GM18909 (cell line): ENCODE measurements around the gene PRKACG.
"Not testable (repeated sequence)": the region's sequence is repeated elsewhere in the genome, so short reads cannot be mapped to it uniquely, and the experiment has no call there.

Experiments used
- ATAC-seq: cut with Tn5 transposase; IDR thresholded peaks from one replicate; pipeline ENCODE4 v1.9.1; 2021; ENCODE audit warnings: mild to moderate bottlenecking; ENCODE audit not compliant: unreplicated experiment, poor library complexity

Gene PRKACG

DNA sequence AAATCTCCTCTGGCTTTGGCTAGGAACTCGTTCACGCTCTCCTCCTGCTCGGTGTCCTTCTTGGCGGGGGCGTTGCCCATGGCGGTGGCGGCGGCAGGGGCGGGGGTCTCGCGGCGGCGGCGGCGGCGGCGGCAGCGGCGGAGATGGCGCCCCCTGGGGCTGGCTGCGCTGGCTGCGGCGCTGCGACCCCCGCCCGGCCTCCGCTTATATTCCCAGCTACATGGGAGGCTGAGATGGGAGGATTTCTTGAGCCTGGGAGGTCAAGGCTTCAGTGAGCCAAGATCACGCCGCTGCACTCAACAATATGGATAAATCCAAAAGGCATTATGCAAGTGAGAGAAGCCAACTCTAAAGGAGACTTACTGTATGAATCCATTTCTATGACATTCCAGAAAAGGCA lies at the start of gene PRKACG:
PRKACG (minus strand) TSS at position 101 of the 400 bp plus-strand sequence; CDS start at position 80, 21 bp downstream.
- no peak for ATAC-seq

GRCh38 chr9:69062195-69062594 lies 48.3 kb upstream of the PRKACG start:
- ATAC-seq, result no peak

GRCh38 chr9:69060766-69061165 lies 46.9 kb upstream of the PRKACG start:
- ATAC-seq, result no peak

DNA sequence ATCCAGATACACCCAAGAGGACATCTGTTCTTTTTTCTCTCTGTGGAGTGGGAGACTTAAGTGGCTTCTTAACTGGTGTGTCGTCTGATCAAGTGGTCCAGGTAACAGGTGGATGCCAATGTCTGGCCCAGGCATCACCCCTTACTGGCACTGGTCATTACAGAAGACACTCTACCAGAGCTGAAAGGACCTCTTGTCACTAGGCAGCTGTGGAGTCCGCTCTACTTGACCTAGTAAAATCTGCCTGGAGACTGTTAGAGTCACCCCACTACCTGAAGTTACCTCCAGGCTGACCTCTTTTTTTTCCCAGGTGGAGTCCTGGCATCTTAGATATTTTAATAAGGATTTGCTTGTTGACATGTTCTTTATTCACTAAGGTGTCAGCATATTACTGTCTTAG lies 44.2 kb upstream of the PRKACG start:
- no peak for ATAC-seq

- ATAC-seq, result no peak
These were observed 42.4 kb upstream of the PRKACG start for GRCh38 chr9:69056191-69056815.

DNA sequence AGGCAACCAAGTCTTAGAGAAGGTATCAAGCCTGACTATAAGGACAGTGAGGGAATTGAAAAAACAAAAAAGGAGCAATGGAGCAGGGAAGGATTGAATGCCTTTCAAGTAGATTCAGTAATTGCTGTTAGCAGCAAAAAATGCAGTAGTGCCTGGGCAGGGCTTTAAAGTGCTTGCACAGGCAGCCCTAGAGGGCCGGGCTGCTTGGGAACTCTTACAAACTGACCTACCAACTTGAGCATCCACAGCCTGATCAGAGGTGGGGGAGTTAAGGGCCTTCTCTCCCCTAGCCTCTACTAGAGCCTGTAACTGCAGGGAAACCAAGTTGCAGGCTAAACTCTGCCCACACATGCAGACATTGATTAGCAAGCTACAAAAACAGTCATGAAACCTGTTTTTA lies 41.1 kb upstream of the PRKACG start:
- no peak for ATAC-seq

- ATAC-seq, result not testable (repeated sequence)
These were observed 37.0 kb upstream of the PRKACG start for GRCh38 chr9:69050936-69051335.

- ATAC-seq, result no peak
These were observed 35.2 kb upstream of the PRKACG start for GRCh38 chr9:69049094-69049493.

DNA sequence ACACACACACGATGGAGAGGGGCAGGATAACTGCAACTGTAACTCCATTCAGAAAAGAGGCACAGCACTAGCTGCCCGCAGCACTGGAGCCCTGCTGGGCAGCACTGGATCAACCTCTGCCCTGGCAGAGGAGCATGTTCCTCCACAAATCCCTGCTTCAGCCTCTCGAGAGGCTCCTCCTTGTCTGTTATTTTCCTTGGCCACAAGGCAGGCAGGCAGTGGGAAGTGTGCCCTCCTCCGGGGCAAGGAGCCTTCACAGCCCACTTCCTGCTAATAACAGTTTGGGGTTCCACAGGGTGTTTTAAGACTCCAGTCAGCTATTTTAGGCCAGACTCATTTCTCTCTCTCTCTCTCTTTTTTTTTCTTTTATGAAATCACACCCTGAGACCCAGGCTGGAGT lies 33.5 kb upstream of the PRKACG start:
- ATAC-seq, result no peak

GRCh38 chr9:69046723-69047122 lies 32.8 kb upstream of the PRKACG start:
- ATAC-seq, result no peak

DNA sequence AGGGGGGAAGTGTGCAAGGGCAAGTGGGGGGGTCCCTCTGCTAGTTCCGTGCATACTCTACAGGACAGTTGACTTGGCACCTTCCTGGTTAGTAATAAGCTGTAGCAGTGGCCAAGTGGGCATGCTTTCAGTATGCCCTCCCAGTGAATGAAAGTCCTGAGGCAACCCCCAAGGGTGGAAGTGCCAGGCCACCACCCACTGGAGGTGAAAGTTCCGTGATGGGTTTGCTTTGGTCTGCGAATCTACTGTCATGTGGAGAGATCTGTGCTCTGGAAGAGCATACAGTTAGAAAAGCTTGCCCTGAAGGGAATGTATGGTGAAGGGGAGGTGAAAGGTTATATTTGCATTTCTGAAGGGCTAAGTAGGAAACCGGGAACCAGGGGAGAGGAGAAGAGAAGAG lies 31.9 kb upstream of the PRKACG start:
- ATAC-seq, result no peak

DNA sequence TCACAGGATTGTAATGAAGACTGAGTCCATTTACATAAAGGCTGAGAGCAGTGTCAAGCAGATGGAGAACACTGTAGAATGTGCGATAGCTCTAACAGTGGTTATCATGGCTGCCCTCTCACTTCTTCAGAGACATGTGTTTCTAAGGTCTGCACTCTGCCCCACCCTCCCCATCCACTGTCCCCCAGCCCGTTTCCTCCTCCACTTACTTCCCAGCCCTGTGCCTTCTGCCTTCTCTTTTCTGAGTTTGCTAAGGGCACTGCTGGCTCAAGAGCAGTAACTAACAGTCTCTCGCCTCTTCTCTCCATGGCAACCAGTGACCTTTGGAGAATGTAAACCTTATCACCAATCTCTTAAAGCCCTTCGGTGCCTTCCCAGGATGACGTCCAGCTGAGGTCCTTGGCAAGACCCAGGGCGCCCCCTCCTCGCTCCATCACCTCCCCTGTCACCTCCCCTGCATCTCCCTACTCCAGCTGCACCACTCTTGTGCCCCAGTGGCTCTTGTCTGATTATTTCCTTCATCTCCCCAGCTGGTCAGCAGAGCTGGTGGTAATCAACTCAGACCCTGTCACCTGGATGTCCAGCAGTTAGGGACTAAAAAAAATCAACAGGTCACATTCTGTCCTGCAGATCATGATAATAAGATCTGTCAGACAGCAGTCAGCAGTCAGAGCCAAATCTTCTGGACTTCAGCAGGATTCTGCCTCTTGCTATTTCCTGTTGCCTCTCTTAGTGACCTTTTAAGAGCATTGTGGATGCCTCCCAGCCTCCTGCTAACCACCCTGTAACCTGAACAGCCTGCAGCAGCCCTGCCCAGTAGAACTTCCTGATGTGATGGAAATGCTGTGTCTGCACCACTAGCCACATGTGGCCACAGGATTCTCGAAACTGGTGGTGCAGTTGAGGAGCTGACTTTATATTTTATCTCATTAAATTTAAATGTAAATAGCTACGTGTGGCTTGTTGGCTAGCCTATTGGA lies 30.6 kb upstream of the PRKACG start:
- ATAC-seq, result no peak

DNA sequence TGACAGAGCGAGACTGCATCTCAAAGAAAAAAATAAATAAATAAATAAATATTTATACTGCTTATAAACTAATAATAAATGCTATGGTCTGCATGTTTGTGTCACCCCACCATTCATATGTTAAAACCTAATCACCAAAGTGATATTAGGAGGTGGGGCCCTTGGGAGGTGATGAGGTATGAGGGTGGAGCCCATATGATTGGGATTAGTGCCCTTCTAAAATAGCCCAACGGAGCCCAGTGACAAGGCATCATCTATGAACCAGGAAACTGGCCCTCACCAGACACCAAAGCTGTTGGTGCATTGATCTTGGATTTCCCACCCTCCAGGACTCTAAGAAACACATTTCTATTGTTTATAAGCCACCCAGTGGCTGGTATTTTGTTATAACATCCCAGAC lies 26.7 kb upstream of the PRKACG start:
- ATAC-seq, result no peak

GRCh38 chr9:69036799-69037198 lies 22.9 kb upstream of the PRKACG start:
- no peak for ATAC-seq

GRCh38 chr9:69036309-69036708 lies 22.4 kb upstream of the PRKACG start:
- peak; percentile 29 for ATAC-seq

GRCh38 chr9:69035438-69036308 lies 21.8 kb upstream of the PRKACG start, which contains the start of gene FXN:
FXN (plus strand) TSS chr9:69035752; CDS start chr9:69035783, 31 bp downstream.
- peak; percentile 95 for ATAC-seq

GRCh38 chr9:69034071-69034470 lies 20.2 kb upstream of the PRKACG start:
- no peak for ATAC-seq

GRCh38 chr9:69030851-69031645 lies 17.1 kb upstream of the PRKACG start:
- no peak for ATAC-seq

DNA sequence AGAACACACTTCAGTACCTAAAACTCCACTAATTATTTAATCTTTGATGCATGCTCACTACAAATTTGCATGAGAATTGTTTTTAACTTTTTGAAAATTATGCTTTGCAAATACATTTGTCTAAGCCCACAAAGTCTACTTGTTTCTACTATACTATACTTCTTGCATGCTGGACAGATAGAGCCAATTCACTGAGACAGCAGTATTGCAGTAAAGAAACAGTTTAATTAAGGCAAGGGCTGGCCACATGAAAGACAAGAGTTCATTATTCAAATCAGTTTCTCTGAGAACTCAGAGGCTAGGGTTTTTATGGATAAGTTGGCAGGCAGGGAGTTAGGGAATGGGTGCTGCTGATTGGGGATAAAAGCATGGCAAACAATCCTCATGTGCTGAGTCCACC lies 15.6 kb upstream of the PRKACG start:
- ATAC-seq, result no peak

GRCh38 chr9:69028754-69029153 lies 14.8 kb upstream of the PRKACG start:
- ATAC-seq, result no peak
